Measurements from ENCODE around the gene HYAL1.
"Not testable (repeated sequence)": the region's sequence is repeated elsewhere in the genome, so short reads cannot be mapped to it uniquely, and the experiment has no call there.

Gene HYAL1

GRCh38 chr3:50318615-50319014 lies 15.2 kb upstream of the HYAL1 start:
- no peak for DNase-seq (ENCODE audit: low read depth in 2 of 2)

DNA sequence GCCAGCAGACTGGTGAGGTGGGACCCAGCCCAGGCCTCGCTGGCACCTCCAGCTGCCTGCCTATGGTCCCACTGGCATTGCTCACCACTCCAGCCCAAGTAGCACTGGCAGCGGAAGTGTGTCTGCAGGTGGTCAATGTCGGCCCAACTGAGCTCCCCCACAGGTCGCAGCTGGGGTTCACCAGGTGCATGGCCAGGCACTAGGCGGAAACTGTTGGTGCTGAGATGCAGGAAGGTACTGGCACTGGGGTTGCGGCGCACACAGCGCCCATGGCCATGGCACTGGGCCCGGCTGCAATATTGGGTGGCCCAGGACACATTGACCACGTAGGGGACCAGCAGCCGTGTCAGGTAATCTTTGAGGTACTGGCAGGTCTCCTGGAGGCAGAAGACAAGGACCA lies 14.8 kb upstream of the HYAL1 start:
- DNase-seq (ENCODE audit: low read depth in 2 of 2): no peak

DNA sequence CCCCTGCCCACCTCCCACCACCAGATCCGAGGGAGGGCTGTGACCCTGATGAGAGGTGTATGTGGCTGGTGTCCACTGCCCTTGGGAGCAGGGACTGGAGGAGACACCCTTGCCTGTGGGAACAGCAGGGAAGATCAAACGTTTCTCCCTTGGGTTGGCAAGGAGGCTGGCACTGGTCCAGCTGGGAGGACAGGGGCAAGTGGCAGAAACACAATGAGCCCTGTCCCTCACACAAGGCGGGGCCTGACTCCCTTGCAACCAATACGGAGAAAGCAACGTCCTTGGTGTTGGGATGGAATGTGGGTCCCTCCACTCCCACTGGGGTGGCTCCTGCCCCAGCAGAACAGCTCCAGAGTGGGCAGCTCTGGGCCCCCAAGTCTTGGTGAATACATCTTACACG lies 13.9 kb upstream of the HYAL1 start:
- no peak for DNase-seq (ENCODE audit: low read depth in 2 of 2)

- no peak for DNase-seq (ENCODE audit: low read depth in 2 of 2)
Observed at GRCh38 chr3:50316657-50317242, 13.4 kb upstream of the HYAL1 start.

DNA sequence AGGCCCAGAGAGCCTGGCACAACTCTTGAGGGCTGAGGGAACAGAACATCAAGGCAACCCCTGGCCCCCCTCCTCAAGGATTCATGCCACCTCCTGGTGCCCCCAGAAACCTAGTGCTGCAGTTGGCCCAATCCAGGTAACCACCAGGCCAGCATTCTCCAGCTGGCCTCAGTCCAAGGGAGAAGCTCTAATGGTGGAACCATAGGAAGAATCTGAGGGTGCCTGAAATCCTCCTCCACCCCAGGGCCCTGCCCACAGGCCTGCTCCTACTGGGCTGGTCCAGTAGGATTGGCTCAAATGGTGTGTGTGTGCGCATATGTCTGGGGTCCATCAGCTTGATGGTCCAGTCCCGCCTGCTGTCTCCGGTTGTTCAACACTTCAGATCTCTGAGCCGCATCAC lies 11.4 kb upstream of the HYAL1 start:
- no peak for DNase-seq (ENCODE audit: low read depth in 2 of 2)

DNA sequence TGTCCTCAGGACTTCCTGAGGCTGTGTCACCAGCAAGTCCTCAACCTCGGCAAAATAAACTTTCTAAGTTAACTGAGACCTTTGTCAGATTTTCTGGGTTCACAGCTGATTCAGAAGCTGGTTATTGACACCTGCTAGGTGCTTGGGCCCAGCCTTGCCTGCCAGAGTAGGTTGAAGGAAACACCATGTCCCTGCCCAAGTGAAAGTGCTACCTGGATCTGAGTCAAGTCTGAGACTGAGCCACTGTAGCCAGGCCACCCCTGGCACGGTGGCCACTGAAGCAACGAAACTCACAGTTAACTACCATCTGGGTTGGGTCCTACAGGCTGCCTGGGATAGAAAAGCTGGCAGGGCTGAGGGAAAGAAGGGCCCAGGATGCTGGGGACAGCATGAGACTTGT lies 11.0 kb upstream of the HYAL1 start:
- DNase-seq (ENCODE audit: low read depth in 2 of 2): no peak

DNA sequence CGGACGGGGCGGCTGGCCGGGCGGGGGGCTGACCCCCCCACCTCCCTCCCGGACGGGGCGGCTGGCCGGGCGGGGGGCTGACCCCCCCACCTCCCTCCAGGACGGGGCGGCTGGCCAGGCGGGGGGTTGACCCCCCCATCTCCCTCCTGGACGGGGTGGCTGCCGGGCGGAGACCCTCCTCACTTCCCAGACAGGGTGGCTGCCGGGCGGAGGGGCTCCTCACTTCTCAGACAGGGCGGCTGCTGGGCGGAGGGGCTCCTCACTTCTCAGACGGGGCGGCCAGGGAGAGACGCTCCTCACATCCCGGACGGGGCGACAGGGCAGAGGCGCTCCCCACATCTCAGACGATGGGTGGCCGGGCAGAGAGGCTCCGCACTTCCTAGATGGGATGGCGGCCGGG lies 8.7 kb upstream of the HYAL1 start:
- DNase-seq (ENCODE audit: low read depth in 2 of 2): not testable (repeated sequence)

- no peak for DNase-seq (ENCODE audit: low read depth in 2 of 2)
Observed at GRCh38 chr3:50304601-50305000, 1.2 kb upstream of the HYAL1 start.

DNA sequence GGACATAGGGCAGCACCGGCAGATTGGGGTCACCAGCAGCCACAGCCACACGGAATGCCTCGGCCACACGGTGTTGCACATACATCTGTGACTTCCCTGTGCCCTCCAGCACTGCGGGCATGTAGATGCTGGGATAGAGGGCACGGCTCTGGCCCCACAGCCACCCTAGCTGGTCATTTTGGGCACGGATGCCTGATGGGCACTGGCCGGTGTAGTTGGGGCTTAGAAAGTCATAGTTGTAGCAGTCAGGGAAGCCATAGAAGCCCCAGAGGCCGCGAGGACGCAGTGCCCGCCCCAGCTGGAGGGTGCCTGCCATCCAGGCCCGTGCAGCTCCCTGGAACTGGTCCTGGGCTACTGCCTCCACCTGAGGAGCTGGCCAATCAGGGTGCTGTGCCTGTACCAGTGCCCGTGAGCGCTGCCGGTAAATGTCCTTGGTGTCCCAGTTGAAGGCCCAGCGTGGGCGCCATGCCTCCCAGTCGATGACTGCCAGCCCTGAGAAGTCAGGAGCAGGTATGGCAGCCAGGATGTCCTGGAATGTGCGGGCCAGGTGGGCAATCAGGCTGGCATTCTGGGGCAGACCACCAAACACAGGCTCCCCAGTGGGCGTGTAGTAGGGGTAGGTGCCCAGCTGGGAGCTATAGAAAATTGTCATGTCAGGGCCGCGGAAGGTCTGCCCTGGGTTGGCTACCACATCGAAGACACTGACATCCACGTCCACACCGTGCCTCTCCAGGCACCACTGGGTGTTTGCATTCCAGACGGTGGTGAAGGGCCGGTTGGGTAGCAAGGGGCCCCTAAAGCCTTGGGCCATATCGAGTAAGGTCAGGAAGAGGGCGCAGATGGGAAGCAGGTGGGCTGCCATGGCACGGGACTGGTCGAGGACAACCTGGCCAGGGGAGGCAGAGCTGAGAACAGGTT lies 1.0 kb downstream of the HYAL1 start:
- no peak for DNase-seq (ENCODE audit: low read depth in 2 of 2)

DNA sequence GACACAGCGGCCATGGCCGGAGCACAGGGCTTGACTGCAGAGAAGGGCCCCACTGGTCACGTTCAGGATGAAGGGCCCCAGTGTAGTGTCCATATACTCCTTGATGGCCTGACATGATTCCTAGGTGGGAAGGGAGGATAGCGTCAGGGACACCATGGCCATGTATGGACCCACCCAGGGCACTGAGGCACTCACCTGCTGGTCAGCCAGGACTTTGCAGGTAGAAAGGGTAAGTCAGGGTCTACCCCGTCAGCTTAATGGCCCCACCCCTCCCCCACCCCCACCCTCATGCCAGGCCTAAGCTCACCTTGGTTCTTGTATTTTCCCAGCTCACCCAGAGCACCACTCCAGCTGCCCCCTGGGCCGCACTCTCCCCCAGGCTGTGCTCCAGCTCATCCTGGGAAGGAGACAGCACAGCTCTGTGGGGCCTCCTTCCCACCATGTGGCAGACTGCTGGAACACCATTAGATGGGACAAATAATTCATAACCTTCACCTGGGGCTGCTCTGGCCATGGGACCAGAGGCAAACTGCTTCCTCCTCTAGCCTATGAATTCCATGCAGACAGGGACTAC lies 2.6 kb downstream of the HYAL1 start:
- no peak for DNase-seq (ENCODE audit: low read depth in 2 of 2)

DNA sequence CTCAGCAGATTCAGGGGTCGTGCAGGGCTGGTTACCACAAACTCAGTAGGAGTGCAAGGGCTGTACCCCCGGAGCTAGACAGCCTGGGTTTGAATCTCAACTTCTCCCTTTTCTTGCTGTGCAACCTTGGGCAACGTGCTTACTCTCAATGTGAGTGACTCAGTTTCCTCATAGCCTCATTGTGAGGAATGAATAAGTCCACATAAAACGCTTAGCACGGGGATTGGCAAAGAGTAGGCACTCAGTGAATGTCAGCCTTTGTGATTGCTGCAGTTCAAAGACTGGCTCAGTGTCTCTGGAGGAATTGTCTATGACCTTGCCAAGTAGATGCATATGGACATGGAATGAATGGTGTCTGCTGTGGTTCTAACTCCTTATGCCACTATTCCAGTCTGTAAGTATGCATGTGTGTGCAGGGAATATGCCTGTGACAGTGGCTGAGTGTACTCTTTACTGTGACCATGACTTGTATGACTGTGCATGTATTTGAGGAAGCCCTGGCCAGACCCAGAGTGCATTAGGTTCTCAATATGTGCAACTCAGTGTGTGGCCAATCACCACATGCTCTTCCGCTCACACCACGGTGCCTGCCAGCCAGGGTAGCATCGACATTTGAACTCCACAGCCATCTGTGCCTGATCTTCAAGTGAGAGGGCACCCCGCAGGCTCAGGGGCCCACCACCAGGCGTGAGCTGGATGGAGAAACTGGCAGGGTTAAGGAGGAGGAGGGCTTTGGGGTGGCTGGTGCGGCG lies 3.3 kb downstream of the HYAL1 start:
- no peak for DNase-seq (ENCODE audit: low read depth in 2 of 2)

DNA sequence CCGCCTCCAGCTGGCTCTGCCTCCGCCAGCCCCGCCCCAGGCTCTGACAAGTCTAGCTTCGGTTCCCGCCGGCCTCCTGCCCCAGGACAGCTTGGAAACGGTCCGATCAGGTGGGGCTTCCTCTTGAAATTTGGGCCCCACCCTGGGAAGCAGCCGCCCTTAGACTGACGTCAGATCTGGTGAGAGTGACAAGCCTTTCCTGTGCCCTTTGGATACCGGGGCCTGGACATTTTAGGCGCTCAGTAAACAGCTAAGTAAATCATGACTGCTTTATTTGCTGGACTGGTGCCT lies 3.8 kb downstream of the HYAL1 start:
- no peak for DNase-seq (ENCODE audit: low read depth in 2 of 2)

DNA sequence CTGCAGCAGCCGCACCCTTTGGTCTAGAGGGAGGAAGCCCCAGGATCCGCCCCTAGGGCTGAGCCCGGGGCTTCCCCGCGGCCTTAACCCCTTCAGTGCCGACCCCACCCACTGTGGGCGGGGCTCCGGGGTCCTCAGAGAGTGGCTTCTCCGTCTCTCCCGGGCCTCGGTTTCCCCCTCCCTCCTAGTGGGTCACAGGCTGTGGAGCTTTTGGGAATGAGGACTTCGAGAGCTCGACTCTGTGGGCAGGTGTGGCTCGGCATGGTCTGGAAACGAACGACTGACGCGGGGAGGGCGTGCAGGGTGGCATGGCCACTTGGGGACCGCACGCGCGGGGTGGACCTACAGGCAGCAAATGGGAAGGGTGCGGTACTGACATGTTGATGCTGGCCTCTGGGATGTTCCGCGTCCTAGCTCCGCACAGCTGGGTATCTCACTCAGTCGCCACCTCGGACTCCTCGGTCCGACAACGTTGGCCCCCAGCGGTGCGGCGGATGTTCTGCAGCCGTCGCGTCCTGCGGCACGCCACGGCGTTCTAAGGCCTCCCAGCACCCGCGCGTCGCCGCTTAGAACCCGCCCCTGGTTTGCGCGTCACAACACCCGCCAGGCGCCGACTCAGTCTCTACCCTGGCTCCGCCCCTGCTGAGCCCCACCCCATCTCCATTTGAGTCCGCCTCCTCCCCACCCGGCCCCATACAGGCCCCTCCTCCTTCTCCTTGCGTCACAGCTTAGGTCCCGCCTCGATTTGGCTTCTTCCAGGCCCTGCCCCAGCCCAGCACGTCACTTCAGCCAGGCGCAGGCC lies 4.3 kb downstream of the HYAL1 start, which contains the start of the genes HYAL3 and NAA80:
TSS of gene HYAL3 (minus strand) at position 570 of the 802 bp plus-strand sequence. CDS start 3,803 bp downstream, outside the sequence.
TSS of gene NAA80 (minus strand) at position 570 of the 802 bp plus-strand sequence. CDS start 1,942 bp downstream, outside the sequence.
- peak; percentile 99 to 100 for DNase-seq (ENCODE audit: low read depth in 2 of 2)

DNA sequence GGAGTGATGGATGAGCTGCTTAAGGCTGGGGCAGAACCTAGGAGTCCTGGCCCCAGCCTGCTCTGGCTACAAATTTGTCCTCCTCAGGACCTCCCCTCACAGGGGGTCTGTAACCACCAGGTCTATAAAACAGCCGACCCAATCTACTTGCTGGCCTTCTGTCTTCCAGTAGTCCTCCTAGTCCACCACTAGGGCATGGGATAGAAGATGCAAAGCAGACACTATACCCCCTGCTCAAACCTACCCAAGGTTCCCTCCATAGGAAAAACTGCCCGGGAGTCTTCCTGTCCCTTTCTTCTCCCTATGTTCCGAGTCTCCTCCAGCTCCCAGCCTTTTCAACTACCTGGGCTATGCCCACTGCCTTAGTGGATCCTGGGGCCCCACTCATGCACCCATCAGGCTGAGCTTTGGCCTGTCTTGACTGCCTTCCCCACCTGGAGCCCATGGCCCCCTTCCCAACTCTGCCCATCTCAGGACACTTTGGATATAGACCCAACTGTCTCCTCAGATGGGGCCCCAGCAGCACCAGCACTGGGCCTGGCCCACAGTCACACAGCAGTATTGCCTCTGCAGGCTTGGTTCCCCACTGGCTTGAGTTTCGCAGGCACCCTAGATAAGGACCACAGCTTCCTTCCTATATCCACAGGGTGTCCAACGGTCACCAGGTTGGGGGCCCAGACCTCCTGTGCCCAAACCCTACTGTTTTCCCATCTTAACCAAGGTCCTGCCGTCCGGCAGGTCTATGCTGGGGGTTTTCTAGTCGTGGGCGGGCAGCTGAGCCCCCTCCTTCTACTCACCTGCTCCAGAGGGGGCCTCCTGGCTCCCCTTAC lies 5.3 kb downstream of the HYAL1 start:
- DNase-seq (ENCODE audit: low read depth in 2 of 2): no peak

DNA sequence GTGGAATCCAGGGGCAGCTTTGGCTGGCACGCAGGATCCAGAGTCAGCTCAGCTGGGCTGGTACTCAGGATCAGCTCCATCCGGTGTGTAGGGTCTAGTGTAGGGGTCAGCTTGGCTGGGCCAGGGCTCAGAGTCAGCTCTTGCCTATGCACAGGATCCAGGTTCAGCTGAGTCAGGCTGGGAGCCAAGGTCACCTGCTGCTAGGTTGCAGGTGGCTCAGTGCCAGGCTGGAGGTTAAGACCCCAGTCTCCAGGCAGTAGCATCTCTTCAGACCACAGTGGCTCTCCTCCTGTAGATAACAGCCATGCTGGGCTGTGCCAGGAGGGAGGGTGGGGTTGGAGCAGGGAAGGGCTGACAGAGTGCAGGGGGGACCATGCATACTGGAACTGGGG lies 6.0 kb downstream of the HYAL1 start:
- DNase-seq (ENCODE audit: low read depth in 2 of 2): no peak

DNA sequence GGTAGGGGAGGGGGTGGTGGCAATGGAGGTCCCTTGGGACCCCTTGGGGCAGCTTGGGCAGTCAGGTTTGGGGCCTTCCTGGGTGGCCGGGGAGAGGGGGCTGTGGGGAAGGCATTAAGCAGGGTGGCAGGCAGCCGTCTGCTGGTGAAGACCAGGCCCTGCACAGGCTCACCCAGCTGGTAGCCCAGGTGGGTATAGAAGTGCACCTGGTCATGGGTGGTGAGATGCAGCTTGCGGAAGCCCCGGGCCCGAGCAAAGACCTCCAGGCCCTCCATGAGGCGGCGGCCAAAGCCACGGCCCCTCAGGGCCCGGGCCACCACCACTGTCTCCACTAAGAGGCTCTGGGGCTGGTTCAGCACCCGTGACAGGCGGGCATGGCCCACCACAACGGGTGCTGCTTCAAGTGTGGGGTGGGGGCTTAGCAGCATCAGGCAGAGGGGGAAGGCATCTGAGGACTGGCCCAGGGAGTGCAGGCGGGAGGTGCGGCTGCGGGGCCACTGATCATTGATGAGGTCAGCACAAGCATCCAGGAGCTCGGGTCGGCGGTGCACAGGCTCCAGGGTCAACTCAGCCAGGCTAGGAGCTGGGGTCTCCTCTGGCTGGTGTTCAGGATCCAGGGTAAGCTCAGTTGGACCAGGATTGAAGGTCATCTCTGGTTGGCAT lies 6.5 kb downstream of the HYAL1 start:
- DNase-seq (ENCODE audit: low read depth in 2 of 2): no peak

DNA sequence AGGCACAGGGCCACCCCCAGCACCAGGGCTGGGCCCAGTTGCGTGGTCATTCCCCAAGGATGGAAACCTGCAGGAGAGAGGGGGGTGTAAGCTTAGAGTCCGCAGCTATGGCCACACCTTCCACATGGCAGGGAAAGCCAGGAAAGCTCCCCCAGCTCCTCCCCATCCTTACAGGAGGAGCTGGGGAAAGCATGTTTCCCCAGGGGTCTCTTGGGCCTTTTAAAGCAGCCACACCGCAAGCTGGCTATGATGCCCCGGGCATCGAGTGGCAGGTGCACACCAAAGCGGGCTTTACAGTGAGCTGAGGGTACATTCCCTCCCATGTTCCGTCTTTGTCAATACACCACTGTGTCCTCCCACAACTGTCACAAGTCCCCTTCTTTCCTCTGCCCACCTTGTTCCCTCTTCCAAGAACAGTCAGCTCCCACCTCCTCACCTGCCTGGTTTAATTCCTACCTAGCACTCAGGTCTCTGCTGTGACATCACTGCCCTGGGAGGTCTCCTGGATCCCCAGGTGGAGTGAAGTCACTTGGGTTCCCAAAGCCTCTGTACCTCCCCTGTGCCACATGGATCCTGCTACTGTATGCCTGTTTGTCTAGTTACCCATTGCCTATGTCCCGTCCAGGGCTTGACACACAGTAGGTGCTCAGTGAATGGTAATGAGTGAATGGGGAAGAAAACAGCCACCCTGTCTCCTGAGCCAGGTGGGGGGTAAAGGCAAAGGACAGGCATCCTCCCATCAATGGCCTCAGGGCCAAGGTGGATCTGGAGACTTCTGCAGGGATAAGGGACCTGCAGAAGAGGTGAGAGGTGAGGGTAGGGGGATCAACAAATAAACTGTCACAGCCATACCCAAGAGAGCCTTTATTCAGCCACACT lies 7.6 kb downstream of the HYAL1 start:
- DNase-seq (ENCODE audit: low read depth in 2 of 2): no peak

DNA sequence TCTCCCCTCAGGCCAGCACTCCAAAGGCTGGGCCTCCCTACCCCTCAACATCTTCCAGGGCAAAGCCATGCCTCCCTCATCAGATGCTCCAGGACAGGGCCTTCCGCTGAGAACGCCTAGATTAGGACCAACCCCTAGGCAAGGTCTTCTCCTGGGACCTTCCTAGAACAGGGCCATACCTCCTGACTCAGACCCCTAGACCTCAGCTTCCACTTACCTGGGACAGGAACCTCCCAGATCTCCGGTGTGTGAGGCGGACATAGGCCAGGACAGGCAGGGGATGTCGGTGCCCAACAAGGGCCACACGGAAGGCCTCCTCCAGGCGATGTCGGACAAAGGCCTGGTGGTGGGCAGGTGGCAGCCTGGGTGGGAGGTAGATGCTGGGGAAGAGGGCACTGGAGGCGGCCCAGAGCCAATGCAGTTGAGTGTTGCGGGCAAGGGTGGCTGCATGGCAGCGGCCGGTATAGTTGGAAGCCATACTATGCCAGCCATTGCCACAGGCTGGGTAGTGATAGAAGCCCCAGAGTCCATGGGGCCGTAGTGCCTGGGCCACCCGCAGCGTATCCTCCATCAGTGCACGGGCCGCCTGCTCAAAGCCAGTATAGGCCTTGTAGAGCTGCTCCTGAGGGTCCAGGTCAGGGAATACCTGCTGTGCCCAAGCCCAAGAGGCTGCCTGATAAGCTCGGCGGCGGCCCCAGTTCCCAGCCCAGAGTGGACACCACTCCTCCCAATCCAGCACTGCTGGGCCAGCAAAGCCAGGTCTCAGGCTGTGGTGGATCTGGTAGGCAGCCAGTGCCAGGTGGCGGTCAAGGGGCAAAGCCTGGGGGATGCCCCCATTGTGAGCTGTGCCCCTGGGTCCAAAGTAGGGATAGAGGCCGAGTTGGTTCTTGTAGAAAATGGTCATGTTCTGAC lies 8.6 kb downstream of the HYAL1 start:
- DNase-seq (ENCODE audit: low read depth in 2 of 2): no peak

Data from stimulated activated CD4-positive, alpha-beta T cell treated with anti-CD3 and anti-CD28 coated beads, Interleukin-15, amount 100 ng/mL, for 48 hours (primary cell).